ENCODE measurements around the gene PTGDS. TPM values are rescaled to one million over a fixed set of nuclear protein-coding genes. Genes with fewer than 3 reads are reported as not detected.

Gene PTGDS
- total and polyA plus RNA-seq, 9 of the 15 experiments (the other 6 are each of a cell fraction or from before 2014, with no cell fraction given) = 0.46 to 7.1 (median 2.0) TPM

- peak overlapping the region in 1 of 2 experiments; percentile 88; a peak in 2 of 4 replicates for H3K9ac ChIP-seq (ENCODE audit: insufficient read depth in 1 of 2, low read depth in 2 of 2, low read length in 2 of 2)
- no peak overlapping the region for H2AFZ ChIP-seq (ENCODE audit: low read depth, low read length)
- H3K4me1 ChIP-seq (replicated peaks in 1 of 2; ENCODE audit: control insufficient read depth in 2 of 2, insufficient read depth in 2 of 2, low read length in 2 of 2) = peaks cover 27 to 65% of the 10 kb centered on the region in 2 experiments; a peak in 4 of 5 replicates
Measured at GRCh38 chr9:136997371-136997770, 20.1 kb downstream of the PTGDS start.

More at GRCh38 chr9:136997371-136997770, 20.1 kb downstream of the PTGDS start:
- Histone ChIP-seq H3K9me3 (replicated peaks; ENCODE audit: control insufficient read depth, insufficient read depth, low read depth, low read length) (no peaks in the 10 kb centered on the region; the same call in 1 of the 2 replicates), H3K9me1 (ENCODE audit: control insufficient read depth, insufficient read depth, low read length) (no peaks in the 10 kb centered on the region), H3K4me2 (ENCODE audit: insufficient read depth, low read length) (no peak overlapping the region; the same call in 1 of the 2 replicates), H3K27ac (ENCODE audit: extremely low read depth, low read depth, low read length) (no peak overlapping the region), H3K36me3 (ENCODE audit: control insufficient read depth, insufficient read depth, low read length) (peaks cover 22% of the 10 kb centered on the region; the same call in 1 of the 3 replicates), H4K20me1 (replicated peaks; ENCODE audit: control insufficient read depth, insufficient read depth, low read length) (no peaks in the 10 kb centered on the region), H3K27me3 (ENCODE audit: control insufficient read depth in 2 of 2, insufficient read depth in 2 of 2, low read length in 2 of 2) (no peaks in the 10 kb centered on the region), H3K79me2 (ENCODE audit: control insufficient read depth, insufficient read depth, low read length) (peaks cover 17% of the 10 kb centered on the region), H3K4me3 (no peak overlapping the region)
- intact Hi-C loops (cut with micrococcal nuclease) (no loop called here), in situ Hi-C loops (cut with MboI) (no loop called here)
- WGBS (ENCODE audit: insufficient coverage, low coverage, missing lambda C conversion rate) = 70% methylated on average over 9 of the region's 10 CpGs
- no TSS peak for BruUV-seq (replicated peaks)
- ATAC-seq (no peak), FAIRE-seq (no peak), DNase-seq (ENCODE audit: extremely low read depth in 1 of 4, low spot score in 3 of 4) (no peak)
- POLR2A ChIA-PET = interaction anchor here (0.6 kb wide), 2 partner anchors 32 to 159 kb away, joined by 3 read pairs; no protein-coding TSS in a partner anchor
- CTCF ChIA-PET (ENCODE audit: low intra/inter-chr PET ratio) = no interaction called here
- TF ChIP-seq EGR1 (conservative IDR thresholded peaks at IDR 0.05) = no peak
- TF ChIP-seq, protein P1, sequence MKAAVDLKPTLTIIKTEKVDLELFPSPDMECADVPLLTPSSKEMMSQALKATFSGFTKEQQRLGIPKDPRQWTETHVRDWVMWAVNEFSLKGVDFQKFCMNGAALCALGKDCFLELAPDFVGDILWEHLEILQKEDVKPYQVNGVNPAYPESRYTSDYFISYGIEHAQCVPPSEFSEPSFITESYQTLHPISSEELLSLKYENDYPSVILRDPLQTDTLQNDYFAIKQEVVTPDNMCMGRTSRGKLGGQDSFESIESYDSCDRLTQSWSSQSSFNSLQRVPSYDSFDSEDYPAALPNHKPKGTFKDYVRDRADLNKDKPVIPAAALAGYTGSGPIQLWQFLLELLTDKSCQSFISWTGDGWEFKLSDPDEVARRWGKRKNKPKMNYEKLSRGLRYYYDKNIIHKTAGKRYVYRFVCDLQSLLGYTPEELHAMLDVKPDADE (conservative IDR thresholded peaks at IDR 0.05; ENCODE audit: control insufficient read depth, low read depth, low read length) = no peak
- no peak for TF ChIP-seq ILF3 (IDR thresholded peaks at IDR 0.05; ENCODE audit: borderline replicate concordance)
- TF ChIP-seq NR1H2 (CRISPR knock-in tag; IDR thresholded peaks at IDR 0.05) = no peak
- TF ChIP-seq POLR2G (IDR thresholded peaks at IDR 0.05; ENCODE audit: low read depth, low read length) = peak; percentile 14
- no peak for TF ChIP-seq RBM34 (IDR thresholded peaks at IDR 0.05; ENCODE audit: borderline replicate concordance, insufficient read depth, low read length)
- TF ChIP-seq, protein P2, sequence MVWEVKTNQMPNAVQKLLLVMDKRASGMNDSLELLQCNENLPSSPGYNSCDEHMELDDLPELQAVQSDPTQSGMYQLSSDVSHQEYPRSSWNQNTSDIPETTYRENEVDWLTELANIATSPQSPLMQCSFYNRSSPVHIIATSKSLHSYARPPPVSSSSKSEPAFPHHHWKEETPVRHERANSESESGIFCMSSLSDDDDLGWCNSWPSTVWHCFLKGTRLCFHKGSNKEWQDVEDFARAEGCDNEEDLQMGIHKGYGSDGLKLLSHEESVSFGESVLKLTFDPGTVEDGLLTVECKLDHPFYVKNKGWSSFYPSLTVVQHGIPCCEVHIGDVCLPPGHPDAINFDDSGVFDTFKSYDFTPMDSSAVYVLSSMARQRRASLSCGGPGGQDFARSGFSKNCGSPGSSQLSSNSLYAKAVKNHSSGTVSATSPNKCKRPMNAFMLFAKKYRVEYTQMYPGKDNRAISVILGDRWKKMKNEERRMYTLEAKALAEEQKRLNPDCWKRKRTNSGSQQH (CRISPR knock-in tag; IDR thresholded peaks at IDR 0.05) = no peak
- TF ChIP-seq, protein P3, sequence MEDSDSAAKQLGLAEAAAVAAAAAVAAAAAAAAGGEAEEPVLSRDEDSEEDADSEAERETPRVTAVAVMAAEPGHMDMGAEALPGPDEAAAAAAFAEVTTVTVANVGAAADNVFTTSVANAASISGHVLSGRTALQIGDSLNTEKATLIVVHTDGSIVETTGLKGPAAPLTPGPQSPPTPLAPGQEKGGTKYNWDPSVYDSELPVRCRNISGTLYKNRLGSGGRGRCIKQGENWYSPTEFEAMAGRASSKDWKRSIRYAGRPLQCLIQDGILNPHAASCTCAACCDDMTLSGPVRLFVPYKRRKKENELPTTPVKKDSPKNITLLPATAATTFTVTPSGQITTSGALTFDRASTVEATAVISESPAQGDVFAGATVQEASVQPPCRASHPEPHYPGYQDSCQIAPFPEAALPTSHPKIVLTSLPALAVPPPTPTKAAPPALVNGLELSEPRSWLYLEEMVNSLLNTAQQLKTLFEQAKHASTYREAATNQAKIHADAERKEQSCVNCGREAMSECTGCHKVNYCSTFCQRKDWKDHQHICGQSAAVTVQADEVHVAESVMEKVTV (CRISPR knock-in tag; IDR thresholded peaks at IDR 0.05) = no peak
- 0 out of 2 replicates have a peak, but pooled peaks have one; percentile 6 for TF ChIP-seq USF1 (CRISPR knock-in tag; IDR thresholded peaks at IDR 0.05)
- no peak for TF ChIP-seq ZNF165 (CRISPR knock-in tag; IDR thresholded peaks at IDR 0.05; ENCODE audit: borderline replicate concordance)
- no peak for TF ChIP-seq ZNF408 (CRISPR knock-in tag; IDR thresholded peaks at IDR 0.05; ENCODE audit: low read depth)
- TF ChIP-seq POU5F1 (IDR thresholded peaks at IDR 0.05; ENCODE audit: borderline replicate concordance, low read depth, low read length, partially characterized antibody) = no peak
